OCI-M1 (cell line): ENCODE data around the gene PRDX5.
"Not testable (repeated sequence)": the region's sequence is repeated elsewhere in the genome, so short reads cannot be mapped to it uniquely, and the experiment has no call there.

ENCODE experiments used
- DNase-seq: peaks from one replicate; lab custom pipeline; 2025; lab: John Stamatoyannopoulos, UW

PRDX5 gene

DNA sequence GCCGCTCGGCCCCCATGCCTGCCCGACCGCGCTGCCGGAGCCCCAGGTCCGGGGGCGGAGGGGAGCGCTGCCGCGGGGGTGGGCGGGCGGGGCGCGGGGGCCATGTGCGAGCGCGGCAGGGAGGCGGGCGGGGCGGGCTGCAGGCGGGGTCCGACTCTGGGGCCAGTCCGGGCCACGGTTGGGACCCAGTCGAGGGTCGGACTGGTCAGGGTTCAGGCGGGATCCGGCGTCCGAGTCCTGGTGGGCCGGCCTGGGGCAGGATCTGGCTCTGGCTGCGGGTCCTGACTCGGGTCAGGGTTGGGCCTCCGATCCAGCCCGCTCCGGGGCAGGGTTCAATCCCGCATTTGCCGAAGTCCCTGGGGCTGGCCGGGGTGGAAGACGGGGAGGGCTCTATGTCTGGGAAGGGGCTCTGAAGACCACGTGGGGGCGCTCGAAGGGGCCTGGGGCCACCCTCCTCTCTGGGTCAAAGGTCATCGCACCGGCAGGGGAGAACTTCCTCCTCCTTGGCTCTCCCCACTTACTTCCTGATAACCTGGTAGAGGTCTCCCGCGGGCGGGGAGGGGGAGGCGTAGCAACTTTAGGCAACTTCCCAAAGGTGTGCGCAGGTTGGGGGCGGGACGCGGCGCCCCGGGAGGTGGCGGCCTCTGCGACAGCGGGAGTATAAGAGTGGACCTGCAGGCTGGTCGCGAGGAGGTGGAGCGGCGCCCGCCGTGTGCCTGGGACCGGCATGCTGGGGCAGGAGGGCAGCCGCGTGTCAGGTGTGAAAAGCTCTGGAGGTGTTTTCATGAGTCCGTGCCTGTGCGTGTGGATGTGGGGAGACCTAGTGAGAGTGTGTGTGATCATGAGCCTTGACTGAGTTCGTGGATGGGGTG is 12.0 kb upstream of the PRDX5 start:
- DNase-seq: peak; percentile 92

DNA sequence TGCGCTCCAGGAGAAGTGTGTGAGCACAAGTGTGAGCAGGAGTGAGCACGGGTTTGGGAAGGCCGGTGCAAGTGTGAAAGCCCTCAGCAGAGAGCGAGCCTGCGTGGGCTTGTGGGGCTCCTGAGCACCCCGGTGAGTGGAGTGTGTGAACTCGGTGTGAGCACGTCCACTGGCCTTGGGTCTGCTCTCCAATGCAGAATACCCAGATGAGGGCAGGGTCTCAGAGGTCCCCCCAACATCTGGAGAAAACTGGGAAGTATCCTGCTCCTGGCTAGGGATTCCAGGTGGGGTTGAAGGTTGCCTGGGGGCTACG is 11.4 kb upstream of the PRDX5 start:
- DNase-seq: no peak

GRCh38 chr11:64306876-64307622 is 10.9 kb upstream of the PRDX5 start:
- peak; percentile 21 for DNase-seq

GRCh38 chr11:64307795-64308194 is 10.1 kb upstream of the PRDX5 start:
- DNase-seq: not testable (repeated sequence)

- DNase-seq: no peak
Measured at GRCh38 chr11:64312947-64313346, 5.0 kb upstream of the PRDX5 start.

DNA sequence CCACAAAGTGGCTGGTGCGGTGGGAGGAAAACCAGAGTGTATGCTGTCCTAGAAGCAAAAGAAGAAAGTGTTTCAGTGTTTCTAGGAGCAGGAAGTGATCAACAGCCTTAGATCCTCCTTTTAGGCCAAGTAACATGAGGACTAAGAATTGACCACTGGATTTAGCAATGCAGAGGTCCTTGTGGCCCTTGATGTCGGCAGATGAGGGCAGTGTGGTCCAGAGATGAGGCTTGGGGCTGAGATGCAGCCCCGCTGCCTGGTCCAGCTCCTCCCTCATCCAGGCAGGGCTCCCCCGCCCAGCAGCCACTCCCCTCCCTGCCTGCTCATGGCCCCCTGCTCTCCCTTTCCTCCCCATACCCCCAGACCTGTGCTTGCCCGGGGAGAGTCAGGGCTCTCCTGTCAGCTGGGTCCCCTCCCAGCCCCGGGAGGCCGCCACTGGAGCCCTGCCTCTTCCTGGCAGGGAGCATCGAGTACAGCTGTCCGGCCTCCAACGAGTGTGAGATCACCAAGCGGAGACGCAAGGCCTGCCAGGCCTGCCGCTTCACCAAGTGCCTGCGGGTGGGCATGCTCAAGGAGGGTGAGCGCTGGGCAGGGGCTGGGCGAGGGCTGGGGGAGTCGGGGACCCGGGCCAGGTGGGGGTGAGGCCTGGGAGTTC is 4.3 kb upstream of the PRDX5 start:
- no peak for DNase-seq

GRCh38 chr11:64314146-64314804 is 3.6 kb upstream of the PRDX5 start:
- DNase-seq: no peak

DNA sequence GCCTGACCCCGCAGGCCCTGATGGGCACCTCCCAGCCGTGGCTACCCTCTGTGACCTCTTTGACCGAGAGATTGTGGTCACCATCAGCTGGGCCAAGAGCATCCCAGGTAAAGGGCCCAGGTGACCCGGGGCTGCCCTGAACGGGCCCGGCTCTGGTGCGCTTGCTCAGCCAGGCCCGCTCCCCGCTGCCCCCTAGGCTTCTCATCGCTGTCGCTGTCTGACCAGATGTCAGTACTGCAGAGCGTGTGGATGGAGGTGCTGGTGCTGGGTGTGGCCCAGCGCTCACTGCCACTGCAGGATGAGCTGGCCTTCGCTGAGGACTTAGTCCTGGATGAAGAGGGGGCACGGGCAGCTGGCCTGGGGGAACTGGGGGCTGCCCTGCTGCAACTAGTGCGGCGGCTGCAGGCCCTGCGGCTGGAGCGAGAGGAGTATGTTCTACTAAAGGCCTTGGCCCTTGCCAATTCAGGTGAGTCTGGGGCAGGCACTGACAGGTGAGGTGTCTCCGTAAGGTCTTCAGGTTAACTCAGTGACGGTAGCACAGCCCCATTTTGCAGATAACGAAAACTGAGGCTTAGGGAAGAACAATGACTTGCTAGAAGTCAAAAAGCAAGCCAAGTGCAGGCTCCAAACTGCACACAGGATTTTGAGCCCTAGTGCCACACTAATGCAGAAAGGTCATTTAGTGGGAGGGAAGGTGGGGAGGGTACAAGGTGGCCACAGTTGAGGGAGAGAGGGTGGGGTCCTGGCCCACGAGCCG is 2.9 kb upstream of the PRDX5 start:
- no peak for DNase-seq

DNA sequence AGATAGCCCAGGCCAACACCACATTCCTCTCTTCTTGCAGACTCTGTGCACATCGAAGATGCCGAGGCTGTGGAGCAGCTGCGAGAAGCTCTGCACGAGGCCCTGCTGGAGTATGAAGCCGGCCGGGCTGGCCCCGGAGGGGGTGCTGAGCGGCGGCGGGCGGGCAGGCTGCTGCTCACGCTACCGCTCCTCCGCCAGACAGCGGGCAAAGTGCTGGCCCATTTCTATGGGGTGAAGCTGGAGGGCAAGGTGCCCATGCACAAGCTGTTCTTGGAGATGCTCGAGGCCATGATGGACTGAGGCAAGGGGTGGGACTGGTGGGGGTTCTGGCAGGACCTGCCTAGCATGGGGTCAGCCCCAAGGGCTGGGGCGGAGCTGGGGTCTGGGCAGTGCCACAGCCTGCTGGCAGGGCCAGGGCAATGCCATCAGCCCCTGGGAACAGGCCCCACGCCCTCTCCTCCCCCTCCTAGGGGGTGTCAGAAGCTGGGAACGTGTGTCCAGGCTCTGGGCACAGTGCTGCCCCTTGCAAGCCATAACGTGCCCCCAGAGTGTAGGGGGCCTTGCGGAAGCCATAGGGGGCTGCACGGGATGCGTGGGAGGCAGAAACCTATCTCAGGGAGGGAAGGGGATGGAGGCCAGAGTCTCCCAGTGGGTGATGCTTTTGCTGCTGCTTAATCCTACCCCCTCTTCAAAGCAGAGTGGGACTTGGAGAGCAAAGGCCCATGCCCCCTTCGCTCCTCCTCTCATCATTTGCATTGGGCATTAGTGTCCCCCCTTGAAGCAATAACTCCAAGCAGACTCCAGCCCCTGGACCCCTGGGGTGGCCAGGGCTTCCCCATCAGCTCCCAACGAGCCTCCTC is 2.0 kb upstream of the PRDX5 start:
- not testable (repeated sequence) for DNase-seq

- DNase-seq: peak; percentile 78
Measured at GRCh38 chr11:64316672-64317324, 1.1 kb upstream of the PRDX5 start.

- DNase-seq: peak; percentile 99
Measured at GRCh38 chr11:64317325-64317960, 478 bp upstream of the PRDX5 start, which contains the start of gene TRMT112. TRMT112 (minus strand) TSS chr11:64317559; CDS start chr11:64317526, 33 bp downstream.

GRCh38 chr11:64318766-64319761 is 1.1 kb downstream of the PRDX5 start:
- DNase-seq: peak; percentile 49

- no peak for DNase-seq
Measured at GRCh38 chr11:64320556-64320955, 2.6 kb downstream of the PRDX5 start.

- DNase-seq: no peak
Measured at GRCh38 chr11:64321026-64321425, 3.1 kb downstream of the PRDX5 start.

- no peak for DNase-seq
Measured at GRCh38 chr11:64321533-64321932, 3.6 kb downstream of the PRDX5 start.

DNA sequence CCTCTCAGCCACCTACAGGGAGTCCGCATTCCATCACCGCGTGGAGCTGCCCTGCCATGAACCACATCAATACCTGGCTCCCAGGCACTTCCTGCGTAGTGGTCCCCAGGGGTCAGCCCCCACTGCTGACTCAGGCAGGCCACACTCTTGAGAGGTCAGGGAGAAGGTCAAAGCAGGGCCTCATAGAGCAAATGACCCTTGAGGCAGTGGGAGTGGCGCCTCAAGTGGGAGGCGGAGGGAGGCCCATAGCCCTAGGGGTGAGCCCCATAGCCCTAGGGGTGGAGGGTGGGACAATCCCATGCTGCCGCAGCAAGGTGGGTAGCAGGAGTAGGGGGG is 5.0 kb downstream of the PRDX5 start:
- DNase-seq: no peak

GRCh38 chr11:64323373-64323772 is 5.5 kb downstream of the PRDX5 start:
- no peak for DNase-seq

DNA sequence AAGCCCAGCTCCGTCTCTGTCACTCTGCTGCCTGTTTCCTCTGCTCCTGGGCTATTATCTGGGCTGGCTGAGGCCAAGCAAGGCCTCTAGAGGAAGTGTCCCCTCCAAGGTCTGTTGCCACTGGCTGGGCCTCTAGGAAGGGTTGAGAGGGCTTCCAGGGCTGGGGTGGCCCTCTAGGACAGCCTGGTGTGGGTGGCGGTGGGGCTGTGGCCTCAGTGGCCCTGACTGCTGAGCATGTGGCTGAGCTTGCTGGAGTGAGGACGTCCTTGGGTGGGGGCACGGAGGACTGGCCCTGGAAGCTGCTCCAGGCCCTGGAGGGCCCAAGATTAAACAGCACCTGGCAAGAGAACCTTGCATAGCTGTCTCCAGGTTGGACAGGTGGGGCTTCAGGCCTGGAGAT is 6.1 kb downstream of the PRDX5 start:
- not testable (repeated sequence) for DNase-seq
